IMR-90 (cell line): Measurements from ENCODE around the gene RAB34. TPM values are rescaled to one million over a fixed set of nuclear protein-coding genes. Genes with fewer than 3 reads are reported as not detected.
"Not testable (repeated sequence)": the region's sequence is repeated elsewhere in the genome, so short reads cannot be mapped to it uniquely, and the experiment has no call there.

Source experiments
- ATAC-seq: fragments of 200-7000 bp; cut with Tn5 transposase; 2 replicates; pipeline ENCODE4 v1.9.1; 2020; ENCODE audit warnings: low read depth, mild to moderate bottlenecking, moderate library complexity
- BruUV-seq: library from RNA; stranded (reverse); fragments of 400-500 nt; replicated peaks from 2 replicates; lab custom pipeline; 2021; lab: Mats Ljungman, UMichigan
- CTCF ChIA-PET: fragments of 300-600 bp; formaldehyde crosslinking; extraction: SDS; loops from one replicate; lab custom pipeline; 2021; ENCODE audit warnings: antibody characterized with exemption; lab: Yijun Ruan, JAX
- POLR2A ChIA-PET: fragments of 300-600 bp; sonication (Branson Sonifier 250); formaldehyde crosslinking; loops from one replicate; lab custom pipeline; 2022; ENCODE audit warnings: antibody characterized with exemption; ENCODE audit not compliant: unreplicated experiment; lab: Charles Lee
- DNase-seq: peaks from one replicate; pipeline ENCODE4 v3.0.0; 2013
- H2AFZ ChIP-seq: replicated peaks from 2 replicates; pipeline ENCODE3; 2013; ENCODE audit warnings: low read length, mild to moderate bottlenecking; ENCODE audit not compliant: poor library complexity
- H2AK5ac ChIP-seq: 2 replicates; pipeline ENCODE4 v1.6.1; 2013; ENCODE audit warnings: low read depth, low read length, inconsistent platforms
- H2AK9ac ChIP-seq: replicated peaks from 2 replicates; pipeline ENCODE3; 2013; ENCODE audit warnings: mild to moderate bottlenecking, low read depth, low read length, moderate library complexity; ENCODE audit not compliant: poor library complexity
- H2BK120ac ChIP-seq: 2 replicates; pipeline ENCODE4 v1.6.1; 2013; ENCODE audit warnings: low read depth, low read length, inconsistent platforms
- H2BK15ac ChIP-seq: 3 replicates; pipeline ENCODE4 v1.6.1; 2013; ENCODE audit warnings: low read depth, low read length, inconsistent platforms
- H2BK20ac ChIP-seq: 2 replicates; pipeline ENCODE4 v1.6.1; 2013; ENCODE audit warnings: low read depth, mild to moderate bottlenecking, inconsistent platforms, low read length, moderate library complexity
- H2BK5ac ChIP-seq: 2 replicates; pipeline ENCODE4 v1.6.1; 2013; ENCODE audit warnings: mild to moderate bottlenecking, low read depth, low read length, inconsistent platforms; ENCODE audit not compliant: poor library complexity, severe bottlenecking
- H3K14ac ChIP-seq: replicated peaks from 2 replicates; pipeline ENCODE4 v1.6.1; 2013; ENCODE audit warnings: low read depth, low read length, inconsistent platforms
- H3K18ac ChIP-seq: 2 replicates; pipeline ENCODE4 v1.6.1; 2013; ENCODE audit warnings: low read depth, low read length, control low read depth
- H3K23ac ChIP-seq: 2 replicates; pipeline ENCODE4 v1.6.1; 2013; ENCODE audit warnings: low read depth, low read length, inconsistent platforms
- H3K27ac ChIP-seq: 2 replicates; pipeline ENCODE4 v1.5.1; 2013; ENCODE audit warnings: mild to moderate bottlenecking, control low read depth, low read length; ENCODE audit not compliant: insufficient read depth
- H3K27me3 ChIP-seq: 2 replicates; pipeline ENCODE4 v1.6.1; 2013; ENCODE audit warnings: low read length; ENCODE audit not compliant: control insufficient read depth, insufficient read depth
- H3K36me3 ChIP-seq: 2 replicates; pipeline ENCODE4 v1.6.1; 2013; ENCODE audit warnings: low read length, mixed read lengths; ENCODE audit not compliant: control insufficient read depth, insufficient read depth
- H3K4ac ChIP-seq: 2 replicates; pipeline ENCODE4 v1.6.1; 2013; ENCODE audit warnings: low read depth, low read length, inconsistent platforms
- H3K4me1 ChIP-seq: 2 replicates; pipeline ENCODE4 v1.6.1; 2013; ENCODE audit warnings: low read length, mixed read lengths; ENCODE audit not compliant: control insufficient read depth, insufficient read depth
- H3K4me2 ChIP-seq: 2 replicates; pipeline ENCODE4 v1.6.1; 2013; ENCODE audit warnings: low read depth, mild to moderate bottlenecking, control low read depth, low read length, moderate library complexity
- H3K4me3 ChIP-seq: 2 replicates; pipeline ENCODE4 v1.5.1; 2013; ENCODE audit warnings: low read depth, mild to moderate bottlenecking, control low read depth, low read length, moderate library complexity; ENCODE audit not compliant: insufficient read depth
- H3K56ac ChIP-seq: 2 replicates; pipeline ENCODE4 v1.6.1; 2013; ENCODE audit warnings: low read length, inconsistent platforms; ENCODE audit not compliant: insufficient read depth; ENCODE audit errors: extremely low read depth
- H3K79me1 ChIP-seq, 2 experiments: 2 replicates each; pipeline ENCODE4 v1.6.1; 2013; ENCODE audit warnings: low read length in 2 of 2, inconsistent platforms in 1 of 2, low read depth in 1 of 2
- H3K9ac ChIP-seq: 2 replicates; pipeline ENCODE4 v1.6.1; 2013; ENCODE audit warnings: low read depth, low read length, control low read depth
- H3K9me1 ChIP-seq: 2 replicates; pipeline ENCODE4 v1.6.1; 2013; ENCODE audit warnings: low read length, inconsistent platforms; ENCODE audit not compliant: insufficient read depth
- H3K9me3 ChIP-seq: 2 replicates; pipeline ENCODE4 v1.6.1; 2013; ENCODE audit warnings: low read length; ENCODE audit not compliant: control insufficient read depth, insufficient read depth
- H4K20me1 ChIP-seq: 2 replicates; pipeline ENCODE4 v1.6.1; 2013; ENCODE audit warnings: low read length, inconsistent platforms; ENCODE audit not compliant: insufficient read depth
- H4K5ac ChIP-seq: 2 replicates; pipeline ENCODE4 v1.6.1; 2013; ENCODE audit warnings: mild to moderate bottlenecking, low read depth, low read length, control low read depth
- H4K8ac ChIP-seq, 2 experiments: 2 replicates each; pipeline ENCODE4 v1.6.1; 2013; ENCODE audit warnings: low read depth in 2 of 2, low read length in 2 of 2, control low read depth in 1 of 2, inconsistent platforms in 1 of 2
- H4K91ac ChIP-seq: 2 replicates; pipeline ENCODE4 v1.6.1; 2013; ENCODE audit warnings: low read depth, low read length, inconsistent platforms; ENCODE audit not compliant: insufficient read depth
- MXI1 ChIP-seq: IDR thresholded peaks from 2 replicates; pipeline ENCODE4 v1.6.1; 2012; ENCODE audit warnings: low read depth, mild to moderate bottlenecking, low read length, moderate library complexity, borderline replicate concordance
- WGBS, 2 experiments: methylation state at CpG; one replicate each; pipeline versions ENCODE4 v1.1.5 to v1.1.7; 2013; ENCODE audit warnings: missing lambda C conversion rate in 2 of 2; ENCODE audit not compliant: insufficient read length in 1 of 2; ENCODE audit errors: extremely low coverage in 2 of 2; 5-methylcytosine and 5-hydroxymethylcytosine counted together
- dilution Hi-C: fragments of 300-500 bp; cut with HindIII; formaldehyde crosslinking; loops from one replicate; pipeline ENCODE4 v1.14.3; 2018; ENCODE audit warnings: low sequenced_read_pairs; ENCODE audit not compliant: unreplicated experiment
- in situ Hi-C: fragments of 300-500 bp; cut with MboI; formaldehyde crosslinking; loops from 3 replicates; pipeline ENCODE4 v1.14.3; 2019; ENCODE audit warnings: low sequenced_read_pairs, inconsistent platforms, mixed read lengths
- intact Hi-C: fragments of 100-400 bp; cut with micrococcal nuclease; formaldehyde crosslinking; loops from 2 replicates; pipeline ENCODE4 v1.10.0; 2022
- polyA plus RNA-seq, 3 experiments: library from polyadenylated mRNA; depleted of rRNA; stranded (reverse); fragments of >200 nt; gene quantifications; 2 replicates each; pipeline ENCODE4 v1.2.3, GENCODE V29; 2012; ENCODE audit warnings: low replicate concordance in 1 of 3
- total RNA-seq: library from RNA; depleted of rRNA; stranded (reverse); fragments of >200 nt; gene quantifications from 2 replicates; pipeline ENCODE4 v1.2.3, GENCODE V29; 2012

Gene RAB34
- total and polyA plus RNA-seq, 2 of the 4 experiments (the other 2 are of a cell fraction), result 351 to 387 TPM

- TF ChIP-seq MXI1, result no peak
Observed at GRCh38 chr17:28724500-28725165, 7.0 kb upstream of the RAB34 start (continued).

- H3K9ac ChIP-seq, in situ Hi-C loops, dilution Hi-C loops, H2BK20ac ChIP-seq, H2AFZ ChIP-seq, H3K9me3 ChIP-seq, BruUV-seq, H3K18ac ChIP-seq, H2BK5ac ChIP-seq, CTCF ChIA-PET, H3K56ac ChIP-seq, H3K27ac ChIP-seq, H4K91ac ChIP-seq, H2AK9ac ChIP-seq, H3K9me1 ChIP-seq, H2BK120ac ChIP-seq, H3K4me3 ChIP-seq, DNase-seq, H2AK5ac ChIP-seq, H3K4me2 ChIP-seq, H2BK15ac ChIP-seq, H3K27me3 ChIP-seq, ATAC-seq, H4K5ac ChIP-seq, H4K8ac ChIP-seq, intact Hi-C loops: not testable (repeated sequence)
- H3K23ac ChIP-seq, result peak overlapping the region; percentile 70; the same call in 1 of the 2 replicates
- H4K20me1 ChIP-seq, result peaks cover 45% of the 10 kb centered on the region
- H3K4ac ChIP-seq, result 0 out of 2 replicates have a peak overlapping the region, but pooled peaks have one; percentile 2
- peaks cover 14% of the 10 kb centered on the region for H3K4me1 ChIP-seq
- POLR2A ChIA-PET, result interaction anchor here (1.3 kb wide), 1 partner anchor 13 kb away, joined by 3 read pairs; no protein-coding TSS in a partner anchor
- no CpG with 5 or more reads among the region's 4 CpGs for WGBS, 2 experiments
- H3K79me1 ChIP-seq, result peaks cover 10 to 47% of the 10 kb centered on the region in 2 experiments; a peak in 3 of 4 replicates
- 0 out of 2 replicates have a peak overlapping the region, but pooled peaks have one; percentile 13 for H3K14ac ChIP-seq
- H3K36me3 ChIP-seq, result peaks cover 36% of the 10 kb centered on the region
Observed at GRCh38 chr17:28723836-28724499, 6.3 kb upstream of the RAB34 start.
